K562 (cell line): ENCODE results near the gene FAM20B. TPM values are rescaled to one million over a fixed set of nuclear protein-coding genes. Genes with fewer than 3 reads are reported as not detected.

Experiments
- ATAC-seq: fragments of 200-7000 bp; cut with Tn5 transposase; 3 replicates; pipeline ENCODE4 v1.9.1; 2020; ENCODE audit warnings: moderate library complexity
- BruUV-seq: library from RNA; stranded (reverse); fragments of 400-500 nt; replicated peaks from 2 replicates; lab custom pipeline; 2021; lab: Mats Ljungman, UMichigan
- CTCF ChIA-PET: fragments of 300-600 bp; formaldehyde crosslinking; extraction: SDS; loops from one replicate; lab custom pipeline; 2021; ENCODE audit warnings: low intra/inter-chr PET ratio; lab: Yijun Ruan, JAX
- POLR2A ChIA-PET: fragments of 300-600, 350-650 bp; sonication (Branson Sonifier 250); formaldehyde crosslinking; extraction: SDS; loops from one replicate; lab custom pipeline; 2021; ENCODE audit warnings: antibody characterized with exemption, inconsistent platforms; lab: Yijun Ruan, JAX
- DNase-seq, 4 experiments: peaks; one replicate each; pipeline versions ENCODE4 v3.0.0 to v3.0.0-alpha.2; 2011 to 2018; ENCODE audit warnings: low spot score in 3 of 4, mixed read lengths in 3 of 4; ENCODE audit errors: extremely low read depth in 1 of 4
- FAIRE-seq: peaks from 2 replicates; lab custom pipeline; 2011; peaks lifted over from hg19 to GRCh38; lab: Jason Lieb, UNC
- H2AFZ ChIP-seq: 2 replicates; pipeline ENCODE4 v1.6.0; 2011; ENCODE audit warnings: low read depth, low read length, control low read depth, inconsistent platforms
- H3K27ac ChIP-seq: fragments of 200-600 bp; 3 replicates; pipeline ENCODE4 v1.8.0; 2011; ENCODE audit warnings: low read depth, mild to moderate bottlenecking, control low read depth, inconsistent platforms, low read length, moderate library complexity, mixed read lengths; ENCODE audit errors: extremely low read depth
- H3K27me3 ChIP-seq, 2 experiments: fragments of 300-600 bp in 1 of 2; 2 replicates in 1 of 2; 3 replicates in 1 of 2; pipeline versions ENCODE4 v1.6.0 to v1.8.0; 2011; ENCODE audit warnings: inconsistent platforms in 2 of 2, low read length in 2 of 2, mild to moderate bottlenecking in 1 of 2, mixed read lengths in 1 of 2, moderate library complexity in 1 of 2; ENCODE audit not compliant: control insufficient read depth in 2 of 2, insufficient read depth in 2 of 2
- H3K36me3 ChIP-seq: fragments of 300-600 bp; 3 replicates; pipeline ENCODE4 v1.8.0; 2011; ENCODE audit warnings: mild to moderate bottlenecking, low read length, inconsistent platforms; ENCODE audit not compliant: control insufficient read depth, insufficient read depth
- H3K4me1 ChIP-seq, 2 experiments: fragments of 200-600 bp in 1 of 2; replicated peaks in 1 of 2; 2 replicates in 1 of 2; 3 replicates in 1 of 2; pipeline versions ENCODE4 v1.5.1 to v1.8.0; 2011; ENCODE audit warnings: inconsistent platforms in 2 of 2, low read length in 2 of 2, mild to moderate bottlenecking in 1 of 2, mixed read lengths in 1 of 2, moderate library complexity in 1 of 2; ENCODE audit not compliant: control insufficient read depth in 2 of 2, insufficient read depth in 2 of 2
- H3K4me2 ChIP-seq: 2 replicates; pipeline ENCODE4 v1.6.1; 2011; ENCODE audit warnings: low read length, control low read depth, inconsistent platforms, mixed read lengths; ENCODE audit not compliant: insufficient read depth
- H3K4me3 ChIP-seq: fragments of 200-600 bp; sonication (generic), shearing (Covaris generic); 2 replicates; pipeline ENCODE4 v1.5.1; 2016; ENCODE audit warnings: control low read depth, inconsistent platforms
- H3K79me2 ChIP-seq: fragments of 200-600 bp; 3 replicates; pipeline ENCODE4 v1.8.0; 2011; ENCODE audit warnings: low read length, inconsistent platforms; ENCODE audit not compliant: control insufficient read depth, insufficient read depth
- H3K9ac ChIP-seq, 2 experiments: 2 replicates each; pipeline versions ENCODE4 v1.6.0 to v1.6.1; 2011; ENCODE audit warnings: low read depth in 2 of 2, low read length in 2 of 2, control low read depth in 1 of 2, inconsistent platforms in 1 of 2, mild to moderate bottlenecking in 1 of 2, mixed read lengths in 1 of 2; ENCODE audit not compliant: insufficient read depth in 1 of 2
- H3K9me1 ChIP-seq: one replicate; pipeline ENCODE4 v1.6.0; 2011; ENCODE audit warnings: inconsistent platforms, mild to moderate bottlenecking, low read length, moderate library complexity; ENCODE audit not compliant: control insufficient read depth, insufficient read depth
- H3K9me3 ChIP-seq: replicated peaks from 2 replicates; pipeline ENCODE4 v1.5.1; 2011; ENCODE audit warnings: low read depth, low read length, inconsistent platforms; ENCODE audit not compliant: control insufficient read depth, insufficient read depth
- H4K20me1 ChIP-seq: replicated peaks from 2 replicates; pipeline ENCODE4 v1.6.1; 2011; ENCODE audit warnings: low read length, inconsistent platforms, mixed read lengths; ENCODE audit not compliant: control insufficient read depth, insufficient read depth
- DPF2 ChIP-seq: fragments of 450-650 bp; IDR thresholded peaks from 2 replicates; pipeline ENCODE4 v1.6.1; 2016
- MTA3 ChIP-seq: fragments of 450-650 bp; formaldehyde crosslinking; IDR thresholded peaks from 2 replicates; pipeline ENCODE4 v1.6.1; 2017; ENCODE audit warnings: mild to moderate bottlenecking, borderline replicate concordance
- MYC ChIP-seq, 2 experiments: fragments of 250-450 bp in 1 of 2; sonication (Bioruptor Pico) in 1 of 2; IDR thresholded peaks; 2 replicates each; pipeline versions ENCODE4 v1.5.1 to v1.6.1; 2012 to 2021; ENCODE audit warnings: low read depth in 2 of 2, borderline replicate concordance in 1 of 2, improper control_type of control experiment in 1 of 2, low read length in 1 of 2, mild to moderate bottlenecking in 1 of 2, moderate library complexity in 1 of 2
- NUFIP1 ChIP-seq: fragments of 450-650 bp; IDR thresholded peaks from 2 replicates; pipeline ENCODE4 v1.6.1; 2018; ENCODE audit not compliant: partially characterized antibody
- POLR3A ChIP-seq: IDR thresholded peaks from 2 replicates; pipeline ENCODE4 v1.6.1; 2011; ENCODE audit warnings: borderline replicate concordance, mild to moderate bottlenecking, moderate library complexity; ENCODE audit not compliant: insufficient read length, insufficient read depth; ENCODE audit errors: extremely low read depth
- SMAD2 ChIP-seq: fragments of 150-350 bp; IDR thresholded peaks from 2 replicates; pipeline ENCODE4 v1.6.1; 2014; ENCODE audit warnings: low read depth, mild to moderate bottlenecking, low read length
- TCF7L2 ChIP-seq: fragments of 150-350 bp; IDR thresholded peaks from 2 replicates; pipeline ENCODE4 v1.6.1; 2016; ENCODE audit warnings: low read depth, mild to moderate bottlenecking, low read length, moderate library complexity
- ZNF174 ChIP-seq: fragments of 250-450 bp; sonication (Bioruptor Pico); IDR thresholded peaks from 2 replicates; pipeline ENCODE4 v1.4.0; 2020; ENCODE audit warnings: mild to moderate bottlenecking
- WGBS: fragments of 100-300 bp; shearing (Covaris generic); methylation state at CpG from one replicate; pipeline ENCODE4 v1.1.6; 2016; ENCODE audit warnings: low coverage, mixed read lengths; ENCODE audit not compliant: insufficient coverage; ENCODE audit errors: missing lambda C conversion rate; 5-methylcytosine and 5-hydroxymethylcytosine counted together
- in situ Hi-C: fragments of 300-500 bp; cut with MboI; formaldehyde crosslinking; loops from 4 replicates; pipeline ENCODE4 v1.15.0; 2018; ENCODE audit warnings: inconsistent platforms, mixed read lengths
- intact Hi-C: fragments of 100-400 bp; cut with micrococcal nuclease; formaldehyde crosslinking; loops from 2 replicates; pipeline ENCODE4 v1.14.2; 2022
- polyA plus RNA-seq, 8 experiments: library from polyadenylated mRNA; depleted of rRNA in 4 of 8; stranded (reverse) in 5 of 8; unstranded in 3 of 8; fragments of >200 nt; fragmentation: Nextera tagmentation in 2 of 8; fragmentation: Illumina TruSeq in 1 of 8; extraction: Ambion mirVana in 2 of 8; extraction: Trizol in 1 of 8; gene quantifications; 2 replicates each; pipeline versions ENCODE4 v1.2.1 to v1.2.3, GENCODE V29; 2011 to 2014; ENCODE audit warnings: inconsistent platforms in 1 of 8, missing spikeins in 1 of 8
- total RNA-seq, 7 experiments: library from RNA; depleted of rRNA in 6 of 7; stranded (reverse); fragments of >200 nt in 6 of 7; fragmentation: Illumina TruSeq in 2 of 7; extraction: Trizol in 2 of 7; gene quantifications; 2 replicates each; pipeline versions ENCODE4 v1.2.1 to v1.2.3, GENCODE V29; 2011 to 2021; ENCODE audit warnings: low replicate concordance in 1 of 7
- TF ChIP-seq, protein P1 (sequence below): fragments of 250-450 bp; sonication (Bioruptor Pico); IDR thresholded peaks from 2 replicates; pipeline ENCODE4 v1.8.0; 2022; ENCODE audit warnings: moderate library complexity, mild to moderate bottlenecking, inconsistent platforms
- TF ChIP-seq, protein P2 (sequence below): sonication (generic); formaldehyde crosslinking; IDR thresholded peaks from 2 replicates; pipeline ENCODE4 v1.8.1; 2022; ENCODE audit warnings: missing genetic modification reagents
- TF ChIP-seq, protein P3 (sequence below): fragments of 250-450 bp; sonication (Bioruptor Pico); IDR thresholded peaks from 2 replicates; pipeline ENCODE4 v1.8.0; 2022; ENCODE audit warnings: moderate library complexity, mild to moderate bottlenecking, inconsistent platforms
- TF ChIP-seq, protein P4 (sequence below), 2 experiments: fragments of 450-650 bp in 1 of 2; sonication (generic) in 1 of 2; formaldehyde crosslinking in 1 of 2; IDR thresholded peaks in 1 of 2; conservative IDR thresholded peaks in 1 of 2; 2 replicates each; pipeline versions ENCODE4 v1.6.1 to v1.8.1; 2016 to 2023; ENCODE audit warnings: mild to moderate bottlenecking in 2 of 2, moderate library complexity in 2 of 2, inconsistent platforms in 1 of 2, missing genetic modification reagents in 1 of 2
- TF ChIP-seq, protein P5 (sequence below): fragments of 450-650 bp; IDR thresholded peaks from 2 replicates; pipeline ENCODE4 v1.6.1; 2016; ENCODE audit warnings: low read depth, mild to moderate bottlenecking, moderate library complexity

Gene FAM20B
- total and polyA plus RNA-seq, 9 of the 15 experiments (the other 6 are each of a cell fraction or from before 2014, with no cell fraction given): 7.2 to 67.5 (median 42.9) TPM

DNA sequence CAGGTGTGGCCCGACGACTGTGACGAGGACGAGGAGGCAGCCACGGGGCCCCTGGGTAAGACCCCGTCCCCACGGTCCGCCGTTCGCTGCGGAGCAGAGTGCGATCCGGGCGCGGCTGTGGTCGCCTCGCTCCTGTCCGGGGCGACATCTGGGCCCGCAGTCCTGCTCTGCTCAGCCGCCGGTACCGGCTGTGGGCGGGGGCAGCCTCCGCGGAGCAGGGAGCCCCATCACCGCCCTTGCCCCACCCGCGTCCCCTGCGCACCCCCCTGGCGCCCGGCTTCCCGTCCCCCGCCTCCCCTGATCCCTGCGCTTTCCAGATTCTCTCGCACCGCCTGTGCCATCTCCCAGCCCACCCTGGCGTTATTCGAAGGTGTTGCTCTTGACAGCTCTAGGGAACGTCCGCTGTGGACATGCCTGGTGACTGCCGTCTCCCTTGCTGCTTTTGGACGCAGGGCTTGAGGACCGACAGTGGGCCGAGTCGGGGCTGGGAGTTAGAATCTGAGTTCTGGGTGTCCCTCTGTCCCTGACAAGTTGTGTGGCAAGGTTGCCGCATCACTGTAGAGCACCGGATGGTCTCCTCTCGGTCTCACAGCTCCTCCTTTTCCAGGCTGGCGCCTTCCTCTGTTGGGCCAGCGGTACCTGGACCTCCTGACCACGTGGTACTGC, 56.8 kb downstream of the FAM20B start (continued):
- TF ChIP-seq MYC (IDR thresholded peaks at IDR 0.05; ENCODE audit: low read depth, low read length): peak; percentile 70; the same call in 1 of the 2 replicates
- TF ChIP-seq MYC (CRISPR knock-in tag; IDR thresholded peaks at IDR 0.05; ENCODE audit: borderline replicate concordance, low read depth): no peak
- no peak for TF ChIP-seq ZNF174 (CRISPR knock-in tag)
- no peak for TF ChIP-seq TCF7L2

DNA sequence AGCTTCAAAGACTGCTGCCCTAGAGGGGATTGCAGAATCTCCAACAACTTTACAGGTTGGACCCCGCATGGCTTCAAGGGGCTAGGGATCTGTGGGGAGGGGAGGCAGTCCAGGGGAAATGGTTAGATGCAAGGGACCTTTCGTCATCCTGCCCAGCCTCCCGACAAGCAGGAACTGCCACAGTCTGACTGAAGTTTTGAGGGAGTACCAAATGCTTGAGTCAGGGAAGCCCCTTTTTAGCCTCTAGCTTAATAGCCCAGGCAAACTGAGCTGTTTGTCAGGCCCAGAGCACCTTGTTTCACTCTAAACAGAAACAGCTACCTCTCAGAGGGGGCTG, 57.3 kb downstream of the FAM20B start:
- H3K36me3 ChIP-seq: peaks cover 37% of the 10 kb centered on the region; the same call in 2 of the 3 replicates
- peak overlapping the region; percentile 96 for H2AFZ ChIP-seq
- H3K9ac ChIP-seq: peak overlapping the region; percentile 78 to 99
- H4K20me1 ChIP-seq: no peaks in the 10 kb centered on the region
- no peaks in the 10 kb centered on the region for H3K9me3 ChIP-seq
- H3K27me3 ChIP-seq: no peaks in the 10 kb centered on the region
- no TSS peak for BruUV-seq
- 4% methylated on average over 3 of the region's 3 CpGs for WGBS
- no peaks in the 10 kb centered on the region for H3K9me1 ChIP-seq
- DNase-seq: no peak
- ChIA-PET CTCF (interaction anchor here (1.0 kb wide), 1 partner anchor 551 kb away, joined by 3 read pairs; no protein-coding TSS in a partner anchor), POLR2A (interaction anchor here (0.7 to 1.5 kb wide), 5 partner anchors 10 to 66 kb away, joined by 3 to 6 read pairs (median 4); no protein-coding TSS in a partner anchor)
- no peak for ATAC-seq
- peaks cover 17 to 30% of the 10 kb centered on the region in 2 experiments; a peak in 4 of 5 replicates for H3K4me1 ChIP-seq
- H3K79me2 ChIP-seq: peaks cover 29% of the 10 kb centered on the region
- no peak for FAIRE-seq
- peak overlapping the region; percentile 63 for H3K4me3 ChIP-seq
- intact Hi-C loops: loop anchor here (1.0 to 10.0 kb wide), 5 partner anchors 36 to 732 kb away; no protein-coding TSS in a partner anchor
- in situ Hi-C loops: loop anchor here (10.0 kb wide), 1 partner anchor 282 kb away; the partner anchor contains the start of gene AXDND1
- peak overlapping the region; percentile 78 for H3K27ac ChIP-seq
- peak overlapping the region; percentile 92 for H3K4me2 ChIP-seq
- 0 out of 2 replicates have a peak, but pooled peaks have one; percentile 1 for TF ChIP-seq MTA3
- no peak for TF ChIP-seq SMAD2
- TF ChIP-seq, protein P1, sequence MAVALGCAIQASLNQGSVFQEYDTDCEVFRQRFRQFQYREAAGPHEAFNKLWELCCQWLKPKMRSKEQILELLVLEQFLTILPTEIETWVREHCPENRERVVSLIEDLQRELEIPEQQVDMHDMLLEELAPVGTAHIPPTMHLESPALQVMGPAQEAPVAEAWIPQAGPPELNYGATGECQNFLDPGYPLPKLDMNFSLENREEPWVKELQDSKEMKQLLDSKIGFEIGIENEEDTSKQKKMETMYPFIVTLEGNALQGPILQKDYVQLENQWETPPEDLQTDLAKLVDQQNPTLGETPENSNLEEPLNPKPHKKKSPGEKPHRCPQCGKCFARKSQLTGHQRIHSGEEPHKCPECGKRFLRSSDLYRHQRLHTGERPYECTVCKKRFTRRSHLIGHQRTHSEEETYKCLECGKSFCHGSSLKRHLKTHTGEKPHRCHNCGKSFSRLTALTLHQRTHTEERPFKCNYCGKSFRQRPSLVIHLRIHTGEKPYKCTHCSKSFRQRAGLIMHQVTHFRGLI (CRISPR knock-in tag): no peak
- TF ChIP-seq, protein P2, sequence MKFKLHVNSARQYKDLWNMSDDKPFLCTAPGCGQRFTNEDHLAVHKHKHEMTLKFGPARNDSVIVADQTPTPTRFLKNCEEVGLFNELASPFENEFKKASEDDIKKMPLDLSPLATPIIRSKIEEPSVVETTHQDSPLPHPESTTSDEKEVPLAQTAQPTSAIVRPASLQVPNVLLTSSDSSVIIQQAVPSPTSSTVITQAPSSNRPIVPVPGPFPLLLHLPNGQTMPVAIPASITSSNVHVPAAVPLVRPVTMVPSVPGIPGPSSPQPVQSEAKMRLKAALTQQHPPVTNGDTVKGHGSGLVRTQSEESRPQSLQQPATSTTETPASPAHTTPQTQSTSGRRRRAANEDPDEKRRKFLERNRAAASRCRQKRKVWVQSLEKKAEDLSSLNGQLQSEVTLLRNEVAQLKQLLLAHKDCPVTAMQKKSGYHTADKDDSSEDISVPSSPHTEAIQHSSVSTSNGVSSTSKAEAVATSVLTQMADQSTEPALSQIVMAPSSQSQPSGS (CRISPR knock-in tag): no peak
- TF ChIP-seq NUFIP1: no peak
- TF ChIP-seq, protein P3, sequence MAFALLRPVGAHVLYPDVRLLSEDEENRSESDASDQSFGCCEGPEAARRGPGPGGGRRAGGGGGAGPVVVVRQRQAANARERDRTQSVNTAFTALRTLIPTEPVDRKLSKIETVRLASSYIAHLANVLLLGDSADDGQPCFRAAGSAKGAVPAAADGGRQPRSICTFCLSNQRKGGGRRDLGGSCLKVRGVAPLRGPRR (CRISPR knock-in tag): no peak
- TF ChIP-seq DPF2: 0 out of 2 replicates have a peak, but pooled peaks have one; percentile 20
- TF ChIP-seq, protein P4, sequence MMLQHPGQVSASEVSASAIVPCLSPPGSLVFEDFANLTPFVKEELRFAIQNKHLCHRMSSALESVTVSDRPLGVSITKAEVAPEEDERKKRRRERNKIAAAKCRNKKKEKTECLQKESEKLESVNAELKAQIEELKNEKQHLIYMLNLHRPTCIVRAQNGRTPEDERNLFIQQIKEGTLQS (IDR thresholded peaks at IDR 0.05): no peak
- TF ChIP-seq, protein P4 (CRISPR knock-in tag; conservative IDR thresholded peaks at IDR 0.05): 0 out of 2 replicates have a peak, but pooled peaks have one; percentile 19
- TF ChIP-seq POLR3A: no peak
- TF ChIP-seq, protein P5, sequence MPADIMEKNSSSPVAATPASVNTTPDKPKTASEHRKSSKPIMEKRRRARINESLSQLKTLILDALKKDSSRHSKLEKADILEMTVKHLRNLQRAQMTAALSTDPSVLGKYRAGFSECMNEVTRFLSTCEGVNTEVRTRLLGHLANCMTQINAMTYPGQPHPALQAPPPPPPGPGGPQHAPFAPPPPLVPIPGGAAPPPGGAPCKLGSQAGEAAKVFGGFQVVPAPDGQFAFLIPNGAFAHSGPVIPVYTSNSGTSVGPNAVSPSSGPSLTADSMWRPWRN: no peak
